MM.1S (cell line): ENCODE results near the gene PDPK1.
"Not testable (repeated sequence)": the region's sequence is repeated elsewhere in the genome, so short reads cannot be mapped to it uniquely, and the experiment has no call there.

Source experiments
- DNase-seq: peaks from one replicate; pipeline ENCODE4 v3.0.0-alpha.2; 2015
- H2AFZ ChIP-seq: fragments of 300-600 bp; sonication (generic); 2 replicates; pipeline ENCODE4 v1.6.0; 2016; ENCODE audit warnings: antibody characterized with exemption, low read length
- H3F3A ChIP-seq: fragments of 300-600 bp; sonication (generic); 2 replicates; pipeline ENCODE4 v1.6.1; 2016; ENCODE audit warnings: mild to moderate bottlenecking, antibody characterized with exemption, low read length, moderate library complexity, mixed read lengths; ENCODE audit not compliant: insufficient read depth
- H3K27ac ChIP-seq: fragments of 300-600 bp; sonication (generic); 2 replicates; pipeline ENCODE4 v1.5.1; 2016; ENCODE audit warnings: mild to moderate bottlenecking, low read length
- H3K27me3 ChIP-seq: fragments of 300-600 bp; sonication (generic); replicated peaks from 2 replicates; pipeline ENCODE4 v1.6.0; 2016; ENCODE audit warnings: low read length; ENCODE audit not compliant: insufficient read depth
- H3K36me3 ChIP-seq: fragments of 300-600 bp; sonication (generic); replicated peaks from 2 replicates; pipeline ENCODE4 v1.6.1; 2016; ENCODE audit warnings: mild to moderate bottlenecking, low read length, mixed read lengths; ENCODE audit not compliant: insufficient read depth
- H3K4me1 ChIP-seq: fragments of 300-600 bp; sonication (generic); 2 replicates; pipeline ENCODE4 v1.6.1; 2016; ENCODE audit warnings: low read length, mixed read lengths
- H3K4me2 ChIP-seq: fragments of 300-600 bp; sonication (generic); 2 replicates; pipeline ENCODE4 v1.6.0; 2016; ENCODE audit warnings: low read depth, low read length
- H3K4me3 ChIP-seq: fragments of 300-600 bp; sonication (generic); 2 replicates; pipeline ENCODE4 v1.5.1; 2016; ENCODE audit warnings: low read length, mixed read lengths
- H3K79me2 ChIP-seq: fragments of 300-600 bp; sonication (generic); 2 replicates; pipeline ENCODE4 v1.6.1; 2016; ENCODE audit warnings: mixed run types, low read length, mixed read lengths
- H3K9ac ChIP-seq: fragments of 300-600 bp; sonication (generic); 2 replicates; pipeline ENCODE4 v1.6.1; 2016; ENCODE audit warnings: low read length, mixed read lengths
- H3K9me2 ChIP-seq: fragments of 300-600 bp; sonication (generic); replicated peaks from 2 replicates; pipeline ENCODE4 v1.6.1; 2016; ENCODE audit warnings: mild to moderate bottlenecking, low read length, mixed read lengths; ENCODE audit not compliant: insufficient read depth
- H3K9me3 ChIP-seq: fragments of 300-600 bp; sonication (generic); replicated peaks from 2 replicates; pipeline ENCODE4 v1.6.1; 2016; ENCODE audit warnings: mild to moderate bottlenecking, low read length, mixed read lengths; ENCODE audit not compliant: insufficient read depth
- H4K20me1 ChIP-seq: fragments of 300-600 bp; sonication (generic); 2 replicates; pipeline ENCODE4 v1.6.1; 2016; ENCODE audit warnings: mild to moderate bottlenecking, low read length, moderate library complexity, mixed read lengths; ENCODE audit not compliant: insufficient read depth
- CTCF ChIP-seq: fragments of 300-600 bp; sonication (generic); IDR thresholded peaks from 2 replicates; pipeline ENCODE4 v1.5.1; 2016; ENCODE audit warnings: antibody characterized with exemption, low read length, mixed read lengths
- EZH2 ChIP-seq: fragments of 300-600 bp; sonication (generic); optimal IDR thresholded peaks from 2 replicates; pipeline ENCODE3; 2017; ENCODE audit warnings: low read depth, mild to moderate bottlenecking, antibody characterized with exemption, low read length, mixed read lengths
- EZH2phosphoT487 ChIP-seq: fragments of 300-600 bp; sonication (generic); IDR thresholded peaks from 2 replicates; pipeline ENCODE4 v1.6.1; 2018; ENCODE audit warnings: antibody characterized with exemption, low read length

The PDPK1 gene

GRCh38 chr16:2603165-2604015 lies 65.6 kb downstream of the PDPK1 start:
- H3F3A ChIP-seq, result peaks cover 6% of the 10 kb centered on the region; the same call in 1 of the 2 replicates
- DNase-seq, result peak; percentile 98
- H3K9me2 ChIP-seq, result no peaks in the 10 kb centered on the region
- no peaks in the 10 kb centered on the region for H4K20me1 ChIP-seq
- H3K4me2 ChIP-seq, result peak overlapping the region; percentile 68
- peaks cover 23% of the 10 kb centered on the region for H3K79me2 ChIP-seq
- H3K9ac ChIP-seq, result peak overlapping the region; percentile 81
- H3K9me3 ChIP-seq, result no peaks in the 10 kb centered on the region
- H3K36me3 ChIP-seq, result no peaks in the 10 kb centered on the region
- no peaks in the 10 kb centered on the region for H3K27me3 ChIP-seq
- peak overlapping the region; percentile 92 for H3K4me3 ChIP-seq
- H3K4me1 ChIP-seq, result peaks cover 4% of the 10 kb centered on the region; the same call in 1 of the 2 replicates
- peak overlapping the region; percentile 53; the same call in 1 of the 2 replicates for H3K27ac ChIP-seq
- peak overlapping the region; percentile 67 for H2AFZ ChIP-seq
- no peak for TF ChIP-seq EZH2phosphoT487

GRCh38 chr16:2604016-2604369 lies 66.2 kb downstream of the PDPK1 start:
- not testable (repeated sequence) for H3K27me3 ChIP-seq, H3K9me3 ChIP-seq, H3K4me1 ChIP-seq, H3K36me3 ChIP-seq, H3K9me2 ChIP-seq, H4K20me1 ChIP-seq, H3F3A ChIP-seq
- Histone ChIP-seq H3K9ac (peak overlapping the region; percentile 81), H3K27ac (peak overlapping the region; percentile 53; the same call in 1 of the 2 replicates), H3K79me2 (peaks cover 23% of the 10 kb centered on the region), H2AFZ (peak overlapping the region; percentile 67), H3K4me2 (peak overlapping the region; percentile 53), H3K4me3 (peak overlapping the region; percentile 92)
- peak; percentile 28 for DNase-seq

- H3K9me2 ChIP-seq, H3F3A ChIP-seq, H3K4me3 ChIP-seq, DNase-seq, H2AFZ ChIP-seq, H3K27ac ChIP-seq, H3K4me1 ChIP-seq, H3K36me3 ChIP-seq, H3K27me3 ChIP-seq, H3K9me3 ChIP-seq, H3K9ac ChIP-seq, H4K20me1 ChIP-seq, H3K4me2 ChIP-seq: not testable (repeated sequence)
- peaks cover 35% of the 10 kb centered on the region for H3K79me2 ChIP-seq
These were observed 69.0 kb downstream of the PDPK1 start for GRCh38 chr16:2606820-2607219.

- H3K4me1 ChIP-seq, H3K4me2 ChIP-seq, H3K9me2 ChIP-seq, H4K20me1 ChIP-seq, H3K4me3 ChIP-seq, H3F3A ChIP-seq, H3K9ac ChIP-seq, H3K9me3 ChIP-seq, DNase-seq, H3K36me3 ChIP-seq, H2AFZ ChIP-seq, H3K27me3 ChIP-seq, H3K27ac ChIP-seq: not testable (repeated sequence)
- H3K79me2 ChIP-seq, result peaks cover 26% of the 10 kb centered on the region
These were observed 71.5 kb downstream of the PDPK1 start for GRCh38 chr16:2609345-2609744.

- Histone ChIP-seq H4K20me1 (no peaks in the 10 kb centered on the region), H3K27me3 (no peaks in the 10 kb centered on the region), H3K9me3 (no peaks in the 10 kb centered on the region), H3K9me2 (no peaks in the 10 kb centered on the region), H3K27ac (no peak overlapping the region), H3K36me3 (no peaks in the 10 kb centered on the region; the same call in 1 of the 2 replicates), H3K4me2 (no peak overlapping the region), H3K4me3 (no peak overlapping the region), H3K79me2 (peaks cover 26% of the 10 kb centered on the region), H3K4me1 (peaks cover 4% of the 10 kb centered on the region; the same call in 1 of the 2 replicates), H3F3A (no peaks in the 10 kb centered on the region), H2AFZ (no peak overlapping the region), H3K9ac (no peak overlapping the region)
- TF ChIP-seq EZH2phosphoT487 (no peak), EZH2 (no peak), CTCF (no peak)
- no peak for DNase-seq
These were observed 72.1 kb downstream of the PDPK1 start for GRCh38 chr16:2609827-2610470.
